GM21723 (cell line): ENCODE data around the gene SH3PXD2B.

Experiments used
- ATAC-seq: cut with Tn5 transposase; IDR thresholded peaks from one replicate; pipeline ENCODE4 v1.9.1; 2021; ENCODE audit warnings: mild to moderate bottlenecking, moderate library complexity; ENCODE audit not compliant: unreplicated experiment

SH3PXD2B gene

GRCh38 chr5:172453986-172454357 is 353 bp downstream of the SH3PXD2B start:
- ATAC-seq, result no peak

- no peak for ATAC-seq
Observed at GRCh38 chr5:172453206-172453985, 929 bp downstream of the SH3PXD2B start.

GRCh38 chr5:172452398-172453205 is 1.7 kb downstream of the SH3PXD2B start:
- ATAC-seq, result no peak

GRCh38 chr5:172451771-172452197 is 2.5 kb downstream of the SH3PXD2B start:
- no peak for ATAC-seq

GRCh38 chr5:172450861-172451695 is 3.2 kb downstream of the SH3PXD2B start:
- no peak for ATAC-seq

DNA sequence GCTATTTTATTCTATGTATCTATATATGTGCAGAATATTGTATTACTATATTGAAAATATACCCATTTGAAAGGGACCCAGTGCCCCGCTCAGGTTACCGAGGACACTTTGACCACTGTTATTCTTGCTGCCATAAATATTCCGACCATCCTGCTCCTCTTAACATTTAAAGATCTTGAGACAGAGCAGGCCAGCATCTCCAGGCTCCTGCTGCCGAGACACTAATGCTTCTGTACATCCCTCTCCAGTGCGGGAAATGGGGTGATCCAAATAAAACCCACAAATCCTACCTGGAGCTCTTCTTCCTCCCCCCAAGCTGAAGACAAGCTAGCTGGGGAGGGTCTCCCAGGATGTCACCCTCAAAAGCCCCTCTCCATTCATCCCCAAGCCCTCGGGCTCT is 3.9 kb downstream of the SH3PXD2B start:
- no peak for ATAC-seq

GRCh38 chr5:172448999-172449398 is 5.3 kb downstream of the SH3PXD2B start:
- no peak for ATAC-seq

DNA sequence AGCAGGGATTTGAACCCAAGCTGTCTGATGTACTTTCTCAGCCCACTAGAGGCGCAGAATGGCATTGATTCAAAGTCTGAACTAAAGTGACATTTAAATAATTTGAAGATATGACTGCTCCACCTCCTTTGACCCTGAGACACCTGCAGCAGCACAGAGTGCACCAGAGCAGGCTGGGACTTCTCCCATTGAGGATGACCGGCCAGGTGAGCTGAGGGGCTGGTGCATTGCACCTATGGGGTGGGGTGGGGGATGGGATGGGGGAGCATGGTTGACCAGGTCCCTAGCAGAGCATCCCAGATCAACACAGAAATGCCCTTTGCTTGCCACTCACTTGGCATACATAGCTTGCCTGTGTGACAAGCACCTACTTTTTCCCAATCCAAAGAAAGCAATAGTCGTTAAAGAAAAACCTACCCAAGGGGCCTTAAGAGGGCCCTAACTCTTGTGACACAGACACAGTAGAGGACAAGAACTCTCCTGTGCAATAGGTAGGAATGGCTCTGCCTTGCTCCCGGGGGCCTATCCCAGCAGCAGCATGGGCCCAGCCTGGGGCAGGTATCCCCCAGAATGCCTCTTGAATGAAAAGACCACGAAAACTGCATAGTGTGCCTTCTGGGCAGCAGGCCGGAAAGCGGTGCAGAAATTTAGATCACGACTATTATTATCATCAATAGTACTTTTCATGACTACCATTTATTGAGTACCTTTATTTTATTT is 6.5 kb downstream of the SH3PXD2B start:
- ATAC-seq, result no peak

- no peak for ATAC-seq
Observed at GRCh38 chr5:172446336-172447051, 7.8 kb downstream of the SH3PXD2B start.

- ATAC-seq, result no peak
Observed at GRCh38 chr5:172445866-172446265, 8.5 kb downstream of the SH3PXD2B start.

GRCh38 chr5:172444626-172445365 is 9.5 kb downstream of the SH3PXD2B start:
- no peak for ATAC-seq

DNA sequence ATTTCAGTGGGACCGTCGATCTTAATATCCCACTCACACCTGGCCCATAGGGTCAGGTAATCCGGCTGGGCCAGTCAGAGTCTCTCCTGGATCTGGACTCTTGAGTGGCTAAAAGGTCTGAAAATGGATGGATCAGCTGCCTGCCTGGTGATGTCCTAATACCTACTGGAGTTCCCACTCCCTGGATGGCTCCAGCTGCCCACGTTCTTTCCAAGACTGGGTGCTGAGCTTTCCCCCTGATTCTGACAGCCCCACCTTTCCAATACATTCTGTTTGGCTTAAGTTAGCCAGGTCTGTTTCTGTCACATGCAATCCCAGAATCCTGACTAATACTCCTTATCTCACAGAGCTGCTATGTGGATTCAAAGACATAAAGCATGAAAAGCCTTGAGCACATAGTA is 10.2 kb downstream of the SH3PXD2B start:
- no peak for ATAC-seq

- ATAC-seq, result no peak
Observed at GRCh38 chr5:172443441-172444109, 10.8 kb downstream of the SH3PXD2B start.

DNA sequence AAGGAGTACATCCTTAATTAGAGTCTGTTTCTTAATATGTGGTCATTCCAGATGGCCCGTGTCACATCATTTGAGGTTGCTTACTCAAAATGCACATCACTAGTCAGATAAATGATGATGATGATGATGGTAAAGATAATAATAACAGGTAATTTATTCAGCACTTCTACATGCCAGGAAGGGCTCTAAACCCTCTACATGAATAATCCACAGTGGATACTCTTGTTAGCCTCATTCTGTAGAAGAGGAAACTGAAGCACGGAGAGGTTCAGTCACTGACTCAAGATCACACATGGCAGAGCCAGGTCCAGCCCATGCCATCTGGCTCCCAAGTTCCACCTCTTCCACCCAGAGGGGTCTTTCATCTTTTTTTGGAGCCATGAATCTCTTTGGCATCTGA is 11.7 kb downstream of the SH3PXD2B start:
- no peak for ATAC-seq

GRCh38 chr5:172441262-172441751 is 13.0 kb downstream of the SH3PXD2B start:
- no peak for ATAC-seq

GRCh38 chr5:172440486-172440885 is 13.8 kb downstream of the SH3PXD2B start:
- ATAC-seq, result no peak

- no peak for ATAC-seq
Observed at GRCh38 chr5:172439785-172440477, 14.4 kb downstream of the SH3PXD2B start.

GRCh38 chr5:172438319-172438668 is 16.0 kb downstream of the SH3PXD2B start:
- no peak for ATAC-seq
